Skin of body (tissue), 2 donors: ENCODE measurements around the gene TACC2. TPM values are rescaled to one million over a fixed set of nuclear protein-coding genes. Genes with fewer than 3 reads are reported as not detected.
A peak's percentile ranks its signal among the peaks of the same experiment; 100 is the strongest.

Experiments used
- DNase-seq: peaks from one replicate; lab custom pipeline; 2025; lab: John Stamatoyannopoulos, UW
- total RNA-seq: library from RNA; depleted of rRNA; stranded (reverse); fragments of >200 nt; gene quantifications from one replicate; pipeline ENCODE4 v1.2.3, GENCODE V29; 2014

Gene TACC2
- total RNA-seq, 1 donor from 2014 or later: 40.2 TPM

GRCh38 chr10:122143238-122143841 lies 154.4 kb downstream of the TACC2 start:
- peak; percentile 46 for DNase-seq

- DNase-seq: peak; percentile 46
Observed at GRCh38 chr10:122144199-122144598, 155.2 kb downstream of the TACC2 start.

GRCh38 chr10:122145113-122145512 lies 156.2 kb downstream of the TACC2 start:
- DNase-seq: no peak

- DNase-seq: peak; percentile 41
Observed at GRCh38 chr10:122147663-122148062, 158.7 kb downstream of the TACC2 start.

GRCh38 chr10:122148876-122149560 lies 160.1 kb downstream of the TACC2 start:
- DNase-seq: peak; percentile 89

- peak; percentile 89 for DNase-seq
Observed at GRCh38 chr10:122149561-122150505, 160.9 kb downstream of the TACC2 start.

- DNase-seq: no peak
Observed at GRCh38 chr10:122151121-122151694, 162.2 kb downstream of the TACC2 start.

- peak; percentile 69 for DNase-seq
Observed at GRCh38 chr10:122152544-122152943, 163.6 kb downstream of the TACC2 start.

GRCh38 chr10:122154031-122154544 lies 165.1 kb downstream of the TACC2 start:
- DNase-seq: no peak

GRCh38 chr10:122154545-122155366 lies 165.8 kb downstream of the TACC2 start:
- DNase-seq: peak; percentile 37

- DNase-seq: no peak
Observed at GRCh38 chr10:122157451-122157850, 168.5 kb downstream of the TACC2 start.

GRCh38 chr10:122158362-122158761 lies 169.4 kb downstream of the TACC2 start:
- DNase-seq: no peak

GRCh38 chr10:122159141-122159970 lies 170.4 kb downstream of the TACC2 start:
- no peak for DNase-seq

- DNase-seq: no peak
Observed at GRCh38 chr10:122161795-122162194, 172.8 kb downstream of the TACC2 start.

- DNase-seq: no peak
Observed at GRCh38 chr10:122162671-122163173, 173.8 kb downstream of the TACC2 start.

- peak; percentile 38 for DNase-seq
Observed at GRCh38 chr10:122163174-122164022, 174.4 kb downstream of the TACC2 start.

GRCh38 chr10:122164023-122164601 lies 175.1 kb downstream of the TACC2 start:
- DNase-seq: peak; percentile 18
